K562 (cell line): Measurements from ENCODE around the gene TMIGD2. TPM values are rescaled to one million over a fixed set of nuclear protein-coding genes. Genes with fewer than 3 reads are reported as not detected.

Experiments
- BRF1 ChIP-seq: IDR thresholded peaks from 3 replicates; pipeline ENCODE4 v1.6.1; 2011; ENCODE audit warnings: borderline replicate concordance, mild to moderate bottlenecking; ENCODE audit not compliant: insufficient read length; ENCODE audit errors: extremely low read depth
- ESRRA ChIP-seq: fragments of 450-650 bp; IDR thresholded peaks from 2 replicates; pipeline ENCODE4 v1.6.1; 2014; ENCODE audit warnings: low read depth, mild to moderate bottlenecking, moderate library complexity, borderline replicate concordance
- MTA1 ChIP-seq: fragments of 450-650 bp; IDR thresholded peaks from 2 replicates; pipeline ENCODE4 v1.6.1; 2017; ENCODE audit warnings: borderline replicate concordance
- POLR3A ChIP-seq: IDR thresholded peaks from 2 replicates; pipeline ENCODE4 v1.6.1; 2011; ENCODE audit warnings: borderline replicate concordance, mild to moderate bottlenecking, moderate library complexity; ENCODE audit not compliant: insufficient read length, insufficient read depth; ENCODE audit errors: extremely low read depth
- SMAD2 ChIP-seq: fragments of 150-350 bp; IDR thresholded peaks from 2 replicates; pipeline ENCODE4 v1.6.1; 2014; ENCODE audit warnings: low read depth, mild to moderate bottlenecking, low read length
- TBL1XR1 ChIP-seq, 2 experiments: IDR thresholded peaks; 2 replicates each; pipeline ENCODE4 v1.6.1; 2012; ENCODE audit warnings: improper control_type of control experiment in 2 of 2, low read length in 2 of 2, mild to moderate bottlenecking in 1 of 2
- ZNF121 ChIP-seq: sonication (generic); formaldehyde crosslinking; conservative IDR thresholded peaks from 2 replicates; pipeline ENCODE4 v1.8.0; 2022; ENCODE audit warnings: missing genetic modification reagents
- ZNF280A ChIP-seq: fragments of 450-650 bp; IDR thresholded peaks from 2 replicates; pipeline ENCODE4 v1.6.1; 2018; ENCODE audit warnings: mild to moderate bottlenecking, low read depth; ENCODE audit not compliant: partially characterized antibody
- ZNF398 ChIP-seq: fragments of 250-450 bp; sonication (Bioruptor Pico); IDR thresholded peaks from 2 replicates; pipeline ENCODE4 v1.8.0; 2021; ENCODE audit warnings: moderate library complexity, mild to moderate bottlenecking, inconsistent platforms
- polyA plus RNA-seq, 8 experiments: library from polyadenylated mRNA; depleted of rRNA in 4 of 8; stranded (reverse) in 5 of 8; unstranded in 3 of 8; fragments of >200 nt; fragmentation: Nextera tagmentation in 2 of 8; fragmentation: Illumina TruSeq in 1 of 8; extraction: Ambion mirVana in 2 of 8; extraction: Trizol in 1 of 8; gene quantifications; 2 replicates each; pipeline versions ENCODE4 v1.2.1 to v1.2.3, GENCODE V29; 2011 to 2014; ENCODE audit warnings: inconsistent platforms in 1 of 8, missing spikeins in 1 of 8
- total RNA-seq, 7 experiments: library from RNA; depleted of rRNA in 6 of 7; stranded (reverse); fragments of >200 nt in 6 of 7; fragmentation: Illumina TruSeq in 2 of 7; extraction: Trizol in 2 of 7; gene quantifications; 2 replicates each; pipeline versions ENCODE4 v1.2.1 to v1.2.3, GENCODE V29; 2011 to 2021; ENCODE audit warnings: low replicate concordance in 1 of 7
- TF ChIP-seq, protein P1 (sequence below), 2 experiments: fragments of 450-650 bp; formaldehyde crosslinking in 1 of 2; IDR thresholded peaks; 2 replicates each; pipeline versions ENCODE4 v1.4.0 to v1.6.1; 2014 to 2020; ENCODE audit warnings: mild to moderate bottlenecking in 2 of 2, borderline replicate concordance in 1 of 2, low read depth in 1 of 2
- TF ChIP-seq, protein P2 (sequence below): fragments of 200-800 bp; sonication (Bioruptor generic); IDR thresholded peaks from 2 replicates; pipeline ENCODE4 v1.6.1; 2017; ENCODE audit warnings: missing genetic modification characterization, missing compliant biosample characterization
- TF ChIP-seq, protein P3 (sequence below): fragments of 250-450 bp; sonication (Bioruptor Pico); IDR thresholded peaks from 2 replicates; pipeline ENCODE4 v1.5.0; 2022; ENCODE audit warnings: mild to moderate bottlenecking

Gene TMIGD2
- total and polyA plus RNA-seq, 9 of the 15 experiments (the other 6 are each of a cell fraction or from before 2014, with no cell fraction given), result not detected

DNA sequence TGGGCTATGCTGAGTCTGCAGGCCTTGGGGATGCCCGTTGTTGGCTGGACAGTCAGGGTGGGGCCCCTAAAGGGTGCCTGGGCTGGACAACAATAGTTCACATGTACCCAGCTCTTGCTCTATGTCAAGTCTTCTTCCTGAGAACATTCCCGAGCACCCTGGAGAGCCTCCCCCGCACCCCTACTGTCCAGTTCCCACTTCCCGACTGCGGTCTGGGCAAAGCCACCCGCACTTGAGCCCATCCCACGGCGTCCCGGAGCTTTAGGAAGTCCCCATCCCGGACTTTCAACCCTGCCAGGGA, 40.1 kb upstream of the TMIGD2 start (continued):
- TF ChIP-seq ZNF398 (CRISPR knock-in tag) (no peak), ZNF121 (CRISPR knock-in tag) (no peak), BRF1 (no peak), TBL1XR1 (IDR thresholded peaks at IDR 0.05; ENCODE audit: low read length in 2 of 2) (no peak), ESRRA (0 out of 2 replicates have a peak, but pooled peaks have one; percentile 11), MTA1 (no peak), ZNF280A (no peak), SMAD2 (no peak), POLR3A (no peak)
- TF ChIP-seq, protein P1, sequence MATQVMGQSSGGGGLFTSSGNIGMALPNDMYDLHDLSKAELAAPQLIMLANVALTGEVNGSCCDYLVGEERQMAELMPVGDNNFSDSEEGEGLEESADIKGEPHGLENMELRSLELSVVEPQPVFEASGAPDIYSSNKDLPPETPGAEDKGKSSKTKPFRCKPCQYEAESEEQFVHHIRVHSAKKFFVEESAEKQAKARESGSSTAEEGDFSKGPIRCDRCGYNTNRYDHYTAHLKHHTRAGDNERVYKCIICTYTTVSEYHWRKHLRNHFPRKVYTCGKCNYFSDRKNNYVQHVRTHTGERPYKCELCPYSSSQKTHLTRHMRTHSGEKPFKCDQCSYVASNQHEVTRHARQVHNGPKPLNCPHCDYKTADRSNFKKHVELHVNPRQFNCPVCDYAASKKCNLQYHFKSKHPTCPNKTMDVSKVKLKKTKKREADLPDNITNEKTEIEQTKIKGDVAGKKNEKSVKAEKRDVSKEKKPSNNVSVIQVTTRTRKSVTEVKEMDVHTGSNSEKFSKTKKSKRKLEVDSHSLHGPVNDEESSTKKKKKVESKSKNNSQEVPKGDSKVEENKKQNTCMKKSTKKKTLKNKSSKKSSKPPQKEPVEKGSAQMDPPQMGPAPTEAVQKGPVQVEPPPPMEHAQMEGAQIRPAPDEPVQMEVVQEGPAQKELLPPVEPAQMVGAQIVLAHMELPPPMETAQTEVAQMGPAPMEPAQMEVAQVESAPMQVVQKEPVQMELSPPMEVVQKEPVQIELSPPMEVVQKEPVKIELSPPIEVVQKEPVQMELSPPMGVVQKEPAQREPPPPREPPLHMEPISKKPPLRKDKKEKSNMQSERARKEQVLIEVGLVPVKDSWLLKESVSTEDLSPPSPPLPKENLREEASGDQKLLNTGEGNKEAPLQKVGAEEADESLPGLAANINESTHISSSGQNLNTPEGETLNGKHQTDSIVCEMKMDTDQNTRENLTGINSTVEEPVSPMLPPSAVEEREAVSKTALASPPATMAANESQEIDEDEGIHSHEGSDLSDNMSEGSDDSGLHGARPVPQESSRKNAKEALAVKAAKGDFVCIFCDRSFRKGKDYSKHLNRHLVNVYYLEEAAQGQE (IDR thresholded peaks at IDR 0.05; ENCODE audit: borderline replicate concordance), result no peak
- TF ChIP-seq, protein P1 (CRISPR knock-in tag; IDR thresholded peaks at IDR 0.05; ENCODE audit: low read depth), result 0 out of 2 replicates have a peak, but pooled peaks have one; percentile 81
- TF ChIP-seq, protein P2, sequence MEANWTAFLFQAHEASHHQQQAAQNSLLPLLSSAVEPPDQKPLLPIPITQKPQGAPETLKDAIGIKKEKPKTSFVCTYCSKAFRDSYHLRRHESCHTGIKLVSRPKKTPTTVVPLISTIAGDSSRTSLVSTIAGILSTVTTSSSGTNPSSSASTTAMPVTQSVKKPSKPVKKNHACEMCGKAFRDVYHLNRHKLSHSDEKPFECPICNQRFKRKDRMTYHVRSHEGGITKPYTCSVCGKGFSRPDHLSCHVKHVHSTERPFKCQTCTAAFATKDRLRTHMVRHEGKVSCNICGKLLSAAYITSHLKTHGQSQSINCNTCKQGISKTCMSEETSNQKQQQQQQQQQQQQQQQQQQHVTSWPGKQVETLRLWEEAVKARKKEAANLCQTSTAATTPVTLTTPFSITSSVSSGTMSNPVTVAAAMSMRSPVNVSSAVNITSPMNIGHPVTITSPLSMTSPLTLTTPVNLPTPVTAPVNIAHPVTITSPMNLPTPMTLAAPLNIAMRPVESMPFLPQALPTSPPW (CRISPR knock-in tag), result no peak
- TF ChIP-seq, protein P3, sequence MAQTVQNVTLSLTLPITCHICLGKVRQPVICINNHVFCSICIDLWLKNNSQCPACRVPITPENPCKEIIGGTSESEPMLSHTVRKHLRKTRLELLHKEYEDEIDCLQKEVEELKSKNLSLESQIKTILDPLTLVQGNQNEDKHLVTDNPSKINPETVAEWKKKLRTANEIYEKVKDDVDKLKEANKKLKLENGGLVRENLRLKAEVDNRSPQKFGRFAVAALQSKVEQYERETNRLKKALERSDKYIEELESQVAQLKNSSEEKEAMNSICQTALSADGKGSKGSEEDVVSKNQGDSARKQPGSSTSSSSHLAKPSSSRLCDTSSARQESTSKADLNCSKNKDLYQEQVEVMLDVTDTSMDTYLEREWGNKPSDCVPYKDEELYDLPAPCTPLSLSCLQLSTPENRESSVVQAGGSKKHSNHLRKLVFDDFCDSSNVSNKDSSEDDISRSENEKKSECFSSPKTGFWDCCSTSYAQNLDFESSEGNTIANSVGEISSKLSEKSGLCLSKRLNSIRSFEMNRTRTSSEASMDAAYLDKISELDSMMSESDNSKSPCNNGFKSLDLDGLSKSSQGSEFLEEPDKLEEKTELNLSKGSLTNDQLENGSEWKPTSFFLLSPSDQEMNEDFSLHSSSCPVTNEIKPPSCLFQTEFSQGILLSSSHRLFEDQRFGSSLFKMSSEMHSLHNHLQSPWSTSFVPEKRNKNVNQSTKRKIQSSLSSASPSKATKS (CRISPR knock-in tag), result no peak
